IPS DF 4.7 (cell line): ENCODE data around the gene STRADB.
"Not testable (repeated sequence)": the region's sequence is repeated elsewhere in the genome, so short reads cannot be mapped to it uniquely, and the experiment has no call there.

ENCODE experiments used
- DNase-seq: peaks from one replicate; pipeline ENCODE4 v3.0.0-alpha.2; 2013; ENCODE audit warnings: low spot score; ENCODE audit errors: extremely low read depth

The STRADB gene, protein sequence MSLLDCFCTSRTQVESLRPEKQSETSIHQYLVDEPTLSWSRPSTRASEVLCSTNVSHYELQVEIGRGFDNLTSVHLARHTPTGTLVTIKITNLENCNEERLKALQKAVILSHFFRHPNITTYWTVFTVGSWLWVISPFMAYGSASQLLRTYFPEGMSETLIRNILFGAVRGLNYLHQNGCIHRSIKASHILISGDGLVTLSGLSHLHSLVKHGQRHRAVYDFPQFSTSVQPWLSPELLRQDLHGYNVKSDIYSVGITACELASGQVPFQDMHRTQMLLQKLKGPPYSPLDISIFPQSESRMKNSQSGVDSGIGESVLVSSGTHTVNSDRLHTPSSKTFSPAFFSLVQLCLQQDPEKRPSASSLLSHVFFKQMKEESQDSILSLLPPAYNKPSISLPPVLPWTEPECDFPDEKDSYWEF

DNA sequence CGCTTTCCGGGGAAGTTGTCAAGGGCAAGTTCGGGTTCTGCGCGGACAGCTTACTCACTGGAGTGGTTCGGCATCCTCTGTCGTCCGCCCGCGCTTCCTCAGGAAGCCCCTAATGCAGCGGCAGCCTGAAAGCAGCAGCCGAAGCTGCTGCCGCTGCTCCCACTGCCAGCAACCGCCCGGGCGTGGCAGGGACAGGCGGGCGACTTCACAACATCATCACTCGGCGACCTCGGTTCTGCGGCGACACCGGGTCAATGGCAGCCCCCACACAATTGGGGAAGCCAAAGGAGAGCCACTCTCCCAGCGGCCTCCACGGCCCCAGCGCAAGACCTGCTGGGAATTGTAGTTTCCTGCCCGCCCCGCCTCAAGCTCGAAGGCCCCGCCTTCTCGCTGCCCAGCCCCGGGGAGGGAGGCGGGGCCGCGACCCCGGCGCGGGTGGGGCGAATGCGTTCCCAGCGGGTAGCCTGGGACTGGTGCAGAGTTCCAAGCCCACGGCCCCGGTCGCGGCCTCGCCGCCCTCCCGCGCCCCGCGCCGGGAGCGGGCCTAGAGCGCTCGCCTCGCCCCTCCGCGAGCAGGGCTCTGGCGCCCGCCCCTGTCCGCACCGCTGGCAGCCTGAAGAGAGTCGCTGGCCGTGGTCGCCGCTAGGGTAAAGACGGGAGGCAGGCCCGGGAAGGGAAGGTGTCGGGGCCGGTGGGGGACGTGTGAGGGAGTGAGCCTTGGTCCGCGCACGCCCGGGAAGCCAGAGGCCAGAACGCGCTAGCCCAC lies at the start of gene STRADB, which contains the start of gene TRAK2:
Gene STRADB (plus strand): TSS at position 449 of the 766 bp plus-strand sequence. CDS start 3,101 bp downstream, outside the sequence.
Gene TRAK2 (minus strand): TSS at position 167 of the 766 bp plus-strand sequence. CDS start 30,951 bp downstream, outside the sequence.
- peak; percentile 72 for DNase-seq

DNA sequence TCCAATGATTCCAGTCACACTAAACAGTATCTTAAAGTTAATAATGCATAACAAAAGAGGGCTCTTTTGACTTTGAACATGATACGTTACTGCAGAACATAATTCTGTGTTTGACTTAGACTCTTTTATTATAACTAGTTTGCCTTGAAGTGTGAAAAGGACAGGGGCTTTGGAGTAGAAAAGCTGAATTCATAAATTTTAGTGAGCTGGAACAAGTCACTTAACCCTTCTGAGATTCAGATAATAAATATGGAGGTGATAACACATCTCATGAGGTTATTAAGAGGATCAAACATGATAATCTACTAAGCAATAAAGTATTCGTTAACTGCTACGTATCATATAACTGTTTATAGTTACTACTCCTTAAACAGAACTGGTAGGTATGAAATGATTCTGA lies 49.7 kb upstream of the STRADB start:
- no peak for DNase-seq

GRCh38 chr2:201402651-201403562 lies 48.6 kb upstream of the STRADB start:
- no peak for DNase-seq

DNA sequence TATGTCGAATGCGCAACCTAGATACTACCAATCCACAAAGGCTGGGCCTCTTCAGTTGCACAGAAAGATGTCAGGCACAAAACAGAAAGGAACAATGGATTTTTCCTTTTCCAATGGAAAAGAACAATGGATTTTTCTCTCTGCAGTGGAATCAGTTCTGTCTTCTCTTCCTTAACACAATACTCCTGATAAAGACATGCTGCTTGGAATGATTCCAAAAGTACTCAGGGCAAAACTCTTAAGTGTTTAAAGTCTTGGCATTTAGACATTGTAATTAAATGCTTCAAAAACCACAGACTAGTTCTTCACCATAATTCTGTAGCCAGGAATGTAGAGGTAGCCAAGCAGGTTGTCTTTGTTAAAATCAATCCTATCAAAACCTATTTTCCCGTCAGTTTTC lies 47.7 kb upstream of the STRADB start:
- no peak for DNase-seq

DNA sequence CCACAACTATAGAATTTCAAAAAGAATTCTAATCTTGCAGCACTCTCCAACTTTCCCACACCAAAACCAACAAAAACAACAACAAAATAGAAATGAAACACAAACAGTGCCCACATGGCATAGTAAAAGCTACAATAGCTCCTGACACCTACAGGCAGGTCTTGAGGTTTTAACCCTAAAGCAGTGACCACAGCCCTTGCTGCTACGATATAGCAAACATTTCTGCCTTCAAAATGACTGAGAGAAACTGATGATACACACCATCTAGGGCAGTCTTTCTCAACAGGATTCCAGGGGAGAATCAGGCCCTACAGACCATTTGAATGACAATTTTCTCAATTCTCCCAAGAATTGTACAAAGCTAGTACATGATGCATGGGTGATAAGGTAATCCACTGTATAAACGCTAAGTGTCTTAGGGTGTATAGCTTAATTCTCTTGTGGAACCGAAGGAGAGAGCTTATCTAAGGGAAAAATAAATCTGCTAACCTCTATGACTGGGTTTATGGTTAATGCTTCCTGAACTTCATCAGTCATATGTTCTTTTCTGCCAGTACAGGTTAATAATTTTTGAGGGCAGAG lies 46.8 kb upstream of the STRADB start:
- no peak for DNase-seq

DNA sequence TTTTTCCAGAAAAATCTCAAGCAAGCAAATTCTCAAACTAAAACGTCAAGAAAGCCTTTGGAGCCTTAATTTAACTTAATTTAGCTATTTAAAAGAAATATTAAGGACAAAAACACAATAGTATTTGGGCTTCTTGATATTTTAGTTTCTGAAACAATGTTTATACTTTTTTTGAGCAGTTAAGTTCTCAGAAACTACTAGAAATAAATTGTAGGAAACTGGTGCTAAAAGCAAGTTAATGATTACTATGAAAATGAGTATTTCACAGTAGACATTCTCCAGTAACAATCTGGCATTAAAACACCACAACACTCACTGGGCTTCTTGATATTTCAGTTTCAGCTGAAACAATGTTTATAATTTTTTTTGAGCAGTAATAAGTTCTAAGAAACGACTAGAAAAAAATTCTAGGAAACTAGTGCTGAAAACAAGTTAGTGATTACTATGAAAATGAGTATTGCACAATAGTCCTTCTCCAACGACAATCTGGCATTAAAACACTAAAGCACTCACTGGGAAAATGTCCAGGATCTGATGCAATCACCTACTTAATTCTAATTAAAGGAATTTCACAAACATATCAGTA lies 45.4 kb upstream of the STRADB start:
- no peak for DNase-seq

- DNase-seq, result no peak
Measured at GRCh38 chr2:201407265-201407664, 44.3 kb upstream of the STRADB start.

DNA sequence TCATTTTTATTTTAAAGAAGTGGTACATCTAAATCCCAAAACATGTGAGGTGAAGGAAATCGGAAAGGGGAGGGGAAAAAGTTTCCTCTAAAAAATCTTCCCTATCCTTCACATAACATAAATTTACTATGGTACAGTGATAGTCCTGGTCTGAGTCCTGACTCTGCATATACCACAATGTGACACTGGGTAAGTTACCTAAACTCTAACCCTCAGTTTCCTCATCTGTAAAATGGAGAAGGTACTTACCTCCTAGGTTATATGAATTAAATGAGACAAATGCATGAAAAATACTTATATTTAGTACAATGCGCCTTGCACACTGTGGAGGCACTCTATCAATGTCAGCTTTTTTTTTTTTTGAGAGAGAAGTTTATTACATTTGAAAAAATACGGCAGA lies 42.6 kb upstream of the STRADB start:
- no peak for DNase-seq

- no peak for DNase-seq
Measured at GRCh38 chr2:201411421-201411820, 40.1 kb upstream of the STRADB start.

DNA sequence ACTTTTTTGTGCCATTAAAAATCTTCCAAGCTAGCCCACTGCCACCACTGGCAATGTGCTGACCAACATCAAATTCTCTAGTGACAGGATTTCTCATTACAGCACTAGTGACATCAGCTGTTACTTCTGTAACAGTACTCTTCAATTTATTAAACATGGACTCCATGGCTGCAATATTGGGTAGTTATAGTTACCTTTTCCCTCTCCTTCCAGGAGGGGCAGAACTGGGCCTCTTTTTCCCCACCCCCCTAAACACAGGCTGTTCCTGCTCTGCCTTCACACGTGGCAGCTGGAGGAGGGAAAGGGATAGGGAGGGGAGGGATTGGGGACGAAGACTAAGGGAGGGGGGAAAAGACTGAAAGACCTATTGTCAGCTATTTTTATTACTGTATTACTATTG lies 38.4 kb upstream of the STRADB start:
- no peak for DNase-seq

DNA sequence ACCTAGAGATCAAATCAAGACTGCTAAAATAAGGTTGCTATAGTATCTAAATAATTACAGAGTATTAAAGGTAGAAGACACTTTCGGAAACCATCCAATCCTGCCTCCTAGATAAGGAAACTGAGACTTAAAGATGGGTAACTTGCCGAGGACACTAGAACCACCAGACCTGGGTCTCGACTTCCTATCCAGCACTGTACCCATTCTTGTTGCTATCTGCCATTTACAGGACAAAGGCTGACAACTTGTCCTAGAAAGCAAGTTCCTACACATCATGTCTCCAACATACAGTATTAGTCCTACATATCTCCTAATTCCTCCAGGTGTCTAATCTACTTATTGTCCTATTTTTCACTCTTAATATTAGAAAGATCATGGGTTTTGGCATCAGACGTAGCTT lies 38.0 kb upstream of the STRADB start:
- DNase-seq, result no peak

- no peak for DNase-seq
Measured at GRCh38 chr2:201414099-201415023, 37.2 kb upstream of the STRADB start.

DNA sequence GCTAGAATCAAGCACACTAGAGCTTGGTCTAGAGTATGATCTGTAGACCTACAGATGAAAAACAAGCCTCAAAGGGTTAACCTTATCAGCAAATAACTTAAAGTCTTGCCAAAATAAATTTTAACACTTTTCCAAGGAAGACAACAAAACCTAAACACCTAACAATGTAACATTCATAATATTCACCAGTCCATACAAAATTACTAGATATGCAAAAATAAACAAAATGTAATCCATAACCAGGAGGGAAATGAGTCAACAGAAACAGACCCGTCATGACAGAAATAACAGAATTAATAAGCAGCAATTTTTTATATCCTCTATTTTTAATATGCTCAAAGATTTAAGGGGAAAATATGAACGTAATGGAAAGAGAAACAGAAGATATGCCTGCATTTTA lies 36.4 kb upstream of the STRADB start:
- DNase-seq, result no peak

GRCh38 chr2:201419057-201419635 lies 32.4 kb upstream of the STRADB start:
- no peak for DNase-seq

DNA sequence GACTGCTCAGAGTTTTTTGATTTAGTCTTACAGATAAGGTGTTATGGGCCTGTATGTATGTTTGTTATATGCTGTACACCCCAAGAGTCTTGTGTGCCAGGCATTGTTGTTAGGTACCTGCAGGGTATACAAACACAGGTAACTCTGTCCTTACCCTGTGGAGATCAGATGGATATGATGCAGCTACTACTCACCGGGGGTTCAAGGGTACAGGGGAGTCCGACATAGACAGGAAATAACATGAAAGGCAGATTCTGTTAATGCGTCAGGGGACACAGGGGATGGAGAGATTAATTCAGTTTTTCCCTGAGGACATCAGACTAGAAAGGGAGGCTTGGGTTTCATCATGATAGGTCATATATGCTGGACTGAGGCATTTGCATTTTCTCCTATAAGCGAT lies 31.6 kb upstream of the STRADB start:
- DNase-seq, result no peak

DNA sequence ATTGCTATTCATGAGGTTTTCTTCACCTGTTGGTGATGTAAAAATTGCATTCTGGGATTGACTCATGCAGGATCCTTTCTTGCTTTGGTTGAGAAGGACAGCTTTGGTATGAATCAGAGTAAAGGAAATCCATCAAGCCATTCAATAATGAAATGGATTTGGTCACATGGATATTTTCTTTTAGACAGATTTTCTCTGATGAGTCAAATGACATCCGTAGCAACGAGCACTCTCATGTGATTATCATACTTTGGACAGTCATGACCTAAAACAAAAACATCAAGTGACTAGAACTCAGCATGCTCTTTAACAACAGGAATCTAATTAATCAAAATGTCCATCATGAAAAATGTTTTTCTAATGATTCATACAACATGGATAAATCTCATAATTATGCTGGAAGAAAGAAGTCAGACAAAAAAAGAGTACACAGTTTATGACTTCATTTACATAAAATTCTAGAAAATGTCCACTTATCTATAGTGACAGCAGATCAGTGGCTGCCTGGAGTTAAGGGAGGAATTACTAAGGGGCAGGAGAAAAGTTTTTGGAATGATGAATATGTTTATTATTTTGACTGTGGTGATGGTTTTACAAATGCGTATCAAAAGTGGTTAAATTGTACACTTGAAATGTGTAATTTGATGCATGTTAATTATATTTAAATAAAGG lies 31.0 kb upstream of the STRADB start:
- no peak for DNase-seq

DNA sequence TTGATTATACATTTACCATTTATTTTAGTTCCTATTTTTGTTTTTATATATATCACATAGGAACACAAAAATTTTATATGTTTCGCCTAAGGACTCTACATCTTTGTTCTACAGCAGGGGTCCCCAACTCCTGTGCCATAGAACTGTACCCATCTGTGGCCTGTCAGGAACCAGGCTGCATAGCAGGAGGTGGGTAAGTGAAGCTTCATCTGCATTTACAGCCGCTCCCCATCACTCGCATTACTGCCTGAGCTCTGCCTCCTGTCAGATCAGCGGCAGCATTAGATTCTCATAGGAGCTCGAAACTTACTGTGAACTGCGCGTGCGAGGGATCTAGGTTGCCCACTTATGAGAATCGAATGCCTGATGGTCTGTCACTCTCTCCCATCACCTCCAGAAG lies 25.6 kb upstream of the STRADB start:
- DNase-seq, result no peak

DNA sequence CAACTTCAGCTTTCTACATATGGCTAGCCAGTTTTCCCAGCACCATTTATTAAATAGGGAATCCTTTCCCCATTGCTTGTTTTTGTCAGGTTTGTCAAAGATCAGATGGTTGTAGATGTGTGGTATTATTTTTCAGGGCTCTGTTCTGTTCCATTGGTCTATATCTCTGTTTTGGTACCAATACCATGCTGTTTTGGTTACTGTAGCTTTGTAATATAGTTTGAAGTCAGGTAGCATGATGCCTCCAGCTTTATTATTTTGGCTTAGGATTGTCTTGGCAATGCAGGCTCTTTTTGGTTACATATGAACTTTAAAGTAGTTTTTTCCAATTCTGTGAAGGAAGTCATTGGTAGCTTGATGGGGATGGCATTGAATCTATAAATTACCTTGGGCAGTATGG lies 23.2 kb upstream of the STRADB start:
- DNase-seq, result not testable (repeated sequence)

GRCh38 chr2:201429835-201430234 lies 21.7 kb upstream of the STRADB start:
- DNase-seq, result not testable (repeated sequence)
